Activated naive CD4-positive, alpha-beta T cell treated with anti-CD3 and anti-CD28 coated beads for 36 hours (primary cell): Measurements from ENCODE around the gene PLD3. TPM values are rescaled to one million over a fixed set of nuclear protein-coding genes. Genes with fewer than 3 reads are reported as not detected.

Source experiments
- CTCF ChIA-PET: fragments of 350-600 bp; sonication (Branson Sonifier 250); formaldehyde crosslinking; loops from one replicate; lab custom pipeline; 2021; ENCODE audit warnings: antibody characterized with exemption; lab: Charles Lee
- DNase-seq: peaks from one replicate; pipeline ENCODE4 v3.0.0-alpha.2; 2020
- H3K27ac Mint-ChIP-seq: one replicate; pipeline ENCODE4 v1.8.0; 2021; ENCODE audit warnings: mild to moderate bottlenecking, mixed read lengths
- H3K27me3 Mint-ChIP-seq: one replicate; pipeline ENCODE4 v1.8.0; 2021; ENCODE audit warnings: low read depth, mixed read lengths
- H3K36me3 Mint-ChIP-seq: one replicate; pipeline ENCODE4 v1.8.0; 2021; ENCODE audit warnings: low read depth, mixed read lengths
- H3K4me1 Mint-ChIP-seq: one replicate; pipeline ENCODE4 v1.8.0; 2021; ENCODE audit warnings: low read depth, mixed read lengths
- H3K4me3 Mint-ChIP-seq: one replicate; pipeline ENCODE4 v1.8.0; 2021; ENCODE audit warnings: mild to moderate bottlenecking, moderate library complexity, mixed read lengths
- H3K9me3 Mint-ChIP-seq: one replicate; pipeline ENCODE4 v1.8.0; 2021; ENCODE audit warnings: mixed read lengths
- intact Hi-C: fragments of 100-400 bp; cut with micrococcal nuclease; formaldehyde crosslinking; loops from one replicate; pipeline ENCODE4 v1.15.1; 2023
- total RNA-seq, 2 experiments: library from RNA; stranded (reverse); gene quantifications; one replicate each; pipeline ENCODE4 v1.2.3, GENCODE V29; 2021

PLD3 gene
- total RNA-seq, 2 experiments from 2014 or later, result 57.6 to 58.2 TPM

DNA sequence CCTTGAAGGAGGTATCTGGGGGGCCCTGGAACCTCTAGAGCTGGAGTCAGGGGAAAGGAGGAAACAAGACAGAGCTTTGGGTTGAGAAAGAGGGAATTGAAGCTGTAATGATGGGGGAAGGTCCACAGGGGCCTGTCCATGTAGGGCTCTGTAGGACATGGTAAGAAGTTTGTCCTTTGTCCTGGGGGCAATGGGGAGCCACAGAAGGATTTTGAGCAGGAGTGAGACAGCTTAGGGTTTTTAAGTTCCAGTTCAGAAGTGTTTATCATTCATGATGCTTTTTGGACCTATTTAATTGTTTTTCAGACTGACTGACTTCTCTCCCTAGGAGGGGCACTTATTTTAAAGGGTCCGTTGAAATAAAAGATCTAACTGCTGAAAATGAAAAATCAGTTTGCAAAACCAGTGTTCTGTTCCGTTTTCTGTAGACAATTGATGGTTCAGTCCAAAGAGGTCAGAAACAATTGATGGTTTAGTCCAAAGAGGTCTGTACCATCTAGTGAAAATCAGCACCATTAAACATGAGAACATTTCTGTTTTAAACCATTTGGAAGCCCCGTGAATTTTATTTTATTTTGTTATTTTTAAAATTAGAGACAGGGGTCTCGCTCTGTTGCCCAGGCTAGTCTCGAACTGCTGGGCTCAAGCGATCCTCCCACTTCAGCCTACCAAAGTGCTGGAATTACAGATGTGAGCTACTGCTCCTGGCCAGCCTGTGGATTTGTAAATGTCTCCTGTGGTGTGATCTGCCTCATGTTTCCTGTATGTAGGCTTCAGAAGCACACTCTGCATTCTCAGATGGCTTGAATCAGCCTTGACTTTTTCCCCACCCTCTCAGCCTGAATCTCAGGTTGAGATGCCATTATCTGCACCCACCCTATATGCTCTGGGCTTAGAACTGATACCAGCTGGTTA is 8.4 kb downstream of the PLD3 start:
- CTCF ChIA-PET, result interaction anchor here (0.7 to 1.1 kb wide), 2 partner anchors 51 to 64 kb away, joined by 3 to 11 read pairs; no protein-coding TSS in a partner anchor
- no peaks in the 10 kb centered on the region for H3K27me3 Mint-ChIP-seq
- H3K4me3 Mint-ChIP-seq, result no peak overlapping the region
- no peak overlapping the region for H3K27ac Mint-ChIP-seq
- intact Hi-C loops, result no loop called here
- DNase-seq, result no peak
- peaks cover 4% of the 10 kb centered on the region for H3K36me3 Mint-ChIP-seq
- peaks cover 6% of the 10 kb centered on the region for H3K4me1 Mint-ChIP-seq
- H3K9me3 Mint-ChIP-seq, result no peaks in the 10 kb centered on the region

DNA sequence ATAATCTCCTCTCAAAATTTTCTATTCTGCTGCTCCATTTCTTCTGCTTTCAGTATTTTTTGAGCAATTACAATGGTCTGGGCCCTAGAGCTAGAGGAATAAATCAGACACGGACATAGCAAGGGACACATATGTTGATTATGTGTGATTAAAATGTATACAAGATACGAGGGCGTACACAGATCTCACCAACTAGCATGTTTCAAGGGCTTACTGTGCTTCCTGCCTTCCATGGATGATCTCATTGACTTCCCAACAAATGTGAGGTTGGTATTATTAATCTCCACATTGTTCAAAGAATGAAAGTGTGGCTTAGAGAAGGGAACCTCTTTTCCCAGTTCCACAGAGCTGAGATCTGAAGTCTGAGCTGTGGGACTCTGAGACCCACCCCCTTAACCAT is 9.1 kb downstream of the PLD3 start:
- Mint-ChIP-seq H3K27me3 (no peaks in the 10 kb centered on the region), H3K4me1 (peaks cover 6% of the 10 kb centered on the region), H3K36me3 (peaks cover 4% of the 10 kb centered on the region), H3K27ac (no peak overlapping the region), H3K9me3 (no peaks in the 10 kb centered on the region), H3K4me3 (no peak overlapping the region)
- DNase-seq, result no peak
- CTCF ChIA-PET, result no interaction called here
- intact Hi-C loops, result no loop called here

DNA sequence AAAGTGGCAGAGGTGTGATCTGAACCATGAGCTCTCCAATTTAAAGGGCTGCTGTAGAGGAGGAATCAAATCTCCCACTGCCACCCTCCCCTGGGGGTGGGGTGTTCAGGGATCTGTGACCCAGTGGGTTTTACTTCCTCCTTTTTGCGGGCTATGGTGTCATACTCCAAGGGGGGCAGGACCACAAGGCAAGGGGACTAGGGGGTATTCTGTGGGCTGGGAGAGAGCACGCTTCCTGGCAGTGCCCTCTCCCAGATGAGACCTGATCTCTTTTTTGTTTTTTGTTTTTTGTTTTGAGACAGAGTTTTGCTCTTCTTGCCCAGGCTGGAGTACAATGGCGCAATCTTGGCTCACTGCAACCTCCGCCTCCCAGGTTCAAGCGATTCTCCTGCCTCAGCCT is 10.3 kb downstream of the PLD3 start:
- H3K27ac Mint-ChIP-seq, result no peak overlapping the region
- H3K27me3 Mint-ChIP-seq, result no peaks in the 10 kb centered on the region
- no peaks in the 10 kb centered on the region for H3K9me3 Mint-ChIP-seq
- DNase-seq, result no peak
- no peak overlapping the region for H3K4me3 Mint-ChIP-seq
- peaks cover 9% of the 10 kb centered on the region for H3K4me1 Mint-ChIP-seq
- H3K36me3 Mint-ChIP-seq, result peaks cover 4% of the 10 kb centered on the region
- CTCF ChIA-PET, result no interaction called here
- intact Hi-C loops, result no loop called here

DNA sequence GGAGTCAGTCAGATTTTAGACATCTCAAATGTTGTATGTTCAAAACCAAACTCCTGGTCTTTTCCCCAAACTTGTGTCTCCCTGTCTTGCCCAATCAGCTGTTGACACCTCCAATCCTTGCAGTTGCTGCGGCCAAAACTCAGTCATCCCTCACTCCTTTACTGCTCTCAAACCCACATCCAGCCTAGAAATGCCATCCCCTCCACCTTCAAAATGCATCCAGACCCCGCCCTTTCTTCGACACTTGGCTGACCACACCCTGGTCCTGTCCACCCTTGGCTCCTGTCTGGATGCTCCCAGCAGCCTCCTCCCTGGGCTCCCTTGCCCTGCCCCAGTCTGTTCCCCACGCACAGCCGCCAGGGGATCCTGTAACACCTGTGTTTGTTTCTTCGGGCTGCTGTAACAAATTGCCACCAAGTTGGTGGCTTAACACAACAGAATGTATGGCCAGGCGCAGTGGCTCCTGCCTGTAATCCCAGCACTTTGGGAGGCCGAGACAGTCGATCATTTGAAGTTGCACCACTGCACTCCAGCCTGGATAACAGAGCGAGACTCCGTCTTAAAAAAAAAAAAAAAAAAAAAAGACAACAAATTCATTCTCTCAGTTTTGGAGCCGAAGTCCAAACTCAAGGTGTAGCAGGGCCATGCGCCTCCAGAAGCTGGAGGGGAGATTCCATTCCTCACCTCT is 11.7 kb downstream of the PLD3 start:
- CTCF ChIA-PET, result no interaction called here
- Mint-ChIP-seq H3K36me3 (peaks cover 4% of the 10 kb centered on the region), H3K27ac (no peak overlapping the region), H3K27me3 (no peaks in the 10 kb centered on the region), H3K4me3 (no peak overlapping the region), H3K9me3 (no peaks in the 10 kb centered on the region), H3K4me1 (peaks cover 12% of the 10 kb centered on the region)
- DNase-seq, result no peak
- intact Hi-C loops, result no loop called here

DNA sequence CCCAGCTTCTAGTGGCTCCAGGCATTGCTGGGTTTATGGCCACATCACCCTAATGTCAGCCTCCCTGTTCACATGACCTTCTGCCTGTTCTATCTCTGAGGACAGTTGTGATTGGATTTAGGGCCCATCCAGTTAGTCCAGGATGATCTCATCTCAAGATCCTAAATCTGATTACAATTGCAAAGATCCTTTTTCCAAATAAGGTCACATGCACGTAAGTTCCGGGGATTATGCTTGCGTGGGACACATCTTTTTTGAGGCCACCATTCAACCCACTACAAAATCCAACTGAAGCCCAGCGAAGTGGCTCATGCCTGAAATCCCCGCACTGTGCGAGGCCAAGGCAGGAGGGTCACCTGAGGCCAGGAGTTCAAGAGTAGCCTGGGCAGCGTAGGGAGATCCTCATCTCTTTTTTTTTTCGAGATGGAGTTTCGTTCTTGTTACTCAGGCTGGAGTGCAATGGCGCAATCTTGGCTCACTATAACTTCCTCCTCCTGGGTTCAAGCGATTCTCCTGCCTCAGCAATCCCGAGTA is 12.3 kb downstream of the PLD3 start:
- H3K27ac Mint-ChIP-seq, result no peak overlapping the region
- H3K27me3 Mint-ChIP-seq, result no peaks in the 10 kb centered on the region
- H3K36me3 Mint-ChIP-seq, result peaks cover 4% of the 10 kb centered on the region
- peaks cover 11% of the 10 kb centered on the region for H3K4me1 Mint-ChIP-seq
- no peak overlapping the region for H3K4me3 Mint-ChIP-seq
- no peaks in the 10 kb centered on the region for H3K9me3 Mint-ChIP-seq
- DNase-seq, result no peak
- intact Hi-C loops, result no loop called here
- CTCF ChIA-PET, result no interaction called here

DNA sequence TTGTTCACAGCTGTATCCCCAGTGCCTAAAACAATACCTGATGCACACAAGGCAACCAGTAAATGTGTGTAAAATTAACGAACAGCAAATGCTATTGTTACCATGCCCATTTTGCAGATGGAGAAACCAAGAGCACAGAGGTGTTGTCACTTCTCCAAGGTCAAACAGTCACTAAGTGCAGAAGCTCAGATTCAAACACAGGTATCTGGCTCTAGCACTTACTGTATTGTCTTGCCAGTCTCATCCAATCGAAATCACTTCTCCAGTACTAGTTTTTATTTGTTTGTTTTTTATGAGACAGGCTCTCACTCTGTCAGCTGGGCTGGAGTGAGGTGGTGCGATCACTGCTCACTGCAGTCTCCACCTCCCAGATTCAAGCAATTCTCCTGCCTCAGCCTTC is 13.7 kb downstream of the PLD3 start:
- CTCF ChIA-PET, result no interaction called here
- Mint-ChIP-seq H3K4me1 (peaks cover 7% of the 10 kb centered on the region), H3K4me3 (no peak overlapping the region), H3K9me3 (no peaks in the 10 kb centered on the region), H3K36me3 (peaks cover 1% of the 10 kb centered on the region), H3K27me3 (no peaks in the 10 kb centered on the region), H3K27ac (no peak overlapping the region)
- no peak for DNase-seq
- intact Hi-C loops, result no loop called here

DNA sequence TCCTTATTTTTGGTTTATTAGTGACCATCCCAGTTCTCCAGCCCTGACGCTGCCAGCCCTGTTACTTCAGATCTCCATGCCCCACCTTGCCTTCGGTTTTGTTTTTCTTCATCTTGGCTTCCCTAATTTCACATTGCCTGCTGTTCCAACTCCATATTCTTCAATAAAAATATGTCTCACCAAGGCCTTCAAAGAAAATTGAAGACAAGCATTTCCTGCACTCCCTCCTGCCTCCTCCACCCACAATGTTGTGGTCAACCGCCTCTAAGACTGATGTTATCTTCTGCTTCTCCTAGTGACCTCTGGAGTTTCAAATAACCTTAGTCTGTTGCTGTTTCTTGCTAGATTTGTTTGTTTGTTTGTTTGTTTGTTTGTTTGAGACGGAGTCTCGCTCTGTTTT is 14.6 kb downstream of the PLD3 start:
- Mint-ChIP-seq H3K9me3 (no peaks in the 10 kb centered on the region), H3K27ac (no peak overlapping the region), H3K36me3 (peaks cover 1% of the 10 kb centered on the region), H3K27me3 (no peaks in the 10 kb centered on the region), H3K4me1 (peaks cover 7% of the 10 kb centered on the region), H3K4me3 (no peak overlapping the region)
- intact Hi-C loops, result no loop called here
- DNase-seq, result no peak
- CTCF ChIA-PET, result no interaction called here

DNA sequence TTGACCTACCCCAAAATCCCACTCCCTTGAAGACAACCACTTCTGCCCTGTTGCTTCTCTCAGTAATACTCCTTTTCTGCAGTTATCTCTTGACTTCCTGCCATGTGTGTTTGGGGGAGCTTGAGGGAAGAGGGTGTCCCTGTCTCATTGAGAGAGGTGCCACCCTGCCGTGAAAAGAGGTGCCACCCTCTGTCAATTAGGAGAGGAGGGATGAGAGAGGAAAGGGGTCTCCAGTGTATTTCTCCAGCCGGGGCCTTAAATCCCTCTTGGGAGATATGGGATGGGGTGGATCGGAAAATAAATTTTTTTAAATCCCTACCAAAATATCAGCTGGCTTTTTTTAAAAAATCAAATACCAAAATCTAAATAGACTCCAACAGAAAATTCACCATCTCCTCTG is 16.5 kb downstream of the PLD3 start:
- H3K4me1 Mint-ChIP-seq, result peaks cover 7% of the 10 kb centered on the region
- H3K9me3 Mint-ChIP-seq, result no peaks in the 10 kb centered on the region
- H3K4me3 Mint-ChIP-seq, result no peak overlapping the region
- CTCF ChIA-PET, result interaction anchor here (0.7 kb wide), 1 partner anchor 270 kb away, joined by 3 read pairs; no protein-coding TSS in a partner anchor
- H3K27me3 Mint-ChIP-seq, result no peaks in the 10 kb centered on the region
- no peak for DNase-seq
- no peak overlapping the region for H3K27ac Mint-ChIP-seq
- intact Hi-C loops, result no loop called here
- H3K36me3 Mint-ChIP-seq, result peaks cover under 1% of the 10 kb centered on the region

DNA sequence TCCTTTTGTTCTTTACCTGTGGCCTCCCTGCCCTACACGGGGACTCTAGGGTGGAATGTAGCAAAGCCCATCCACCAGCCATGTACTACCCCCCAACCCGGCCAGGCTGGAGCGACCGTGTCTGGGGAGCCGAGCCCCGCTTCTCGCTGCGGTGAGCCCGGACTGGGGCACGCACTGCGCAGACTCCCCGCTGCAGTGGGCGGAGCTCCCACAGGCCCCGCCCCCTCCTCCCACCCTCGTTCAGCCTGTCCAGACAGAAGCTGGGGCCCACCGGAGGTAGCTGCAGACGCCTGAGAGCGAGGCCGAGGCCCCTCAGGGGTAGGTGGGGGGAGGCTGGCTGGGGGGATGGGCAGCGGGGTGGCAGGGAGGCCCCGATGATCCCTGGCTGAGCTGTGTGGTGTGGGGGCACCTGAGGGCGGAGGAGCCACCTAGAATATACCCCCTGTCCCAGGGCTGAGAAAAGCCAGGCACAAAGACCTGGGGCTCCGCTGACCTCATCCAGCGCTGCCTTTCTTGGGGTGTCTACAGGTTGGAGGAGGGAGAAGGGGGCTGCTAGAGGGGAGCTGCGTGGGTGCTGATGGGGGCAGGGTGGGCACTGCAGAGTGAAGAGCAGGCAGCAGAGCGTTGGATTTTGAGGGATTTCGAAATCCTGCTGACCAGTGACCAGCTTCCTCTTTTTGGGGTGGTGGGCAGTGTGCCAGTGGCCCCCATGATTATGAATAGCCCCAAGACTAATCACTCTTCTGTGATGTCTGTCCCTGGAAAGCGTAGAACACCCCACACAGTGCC is 17.3 kb downstream of the PLD3 start:
- peaks cover 3% of the 10 kb centered on the region for H3K36me3 Mint-ChIP-seq
- intact Hi-C loops, result no loop called here
- no peaks in the 10 kb centered on the region for H3K9me3 Mint-ChIP-seq
- H3K27me3 Mint-ChIP-seq, result no peaks in the 10 kb centered on the region
- H3K4me3 Mint-ChIP-seq, result peak overlapping the region; percentile 47
- no peak overlapping the region for H3K27ac Mint-ChIP-seq
- peaks cover 7% of the 10 kb centered on the region for H3K4me1 Mint-ChIP-seq
- CTCF ChIA-PET, result interaction anchor here (0.7 kb wide), 1 partner anchor 269 kb away, joined by 3 read pairs; no protein-coding TSS in a partner anchor
- DNase-seq, result peak; percentile 37

DNA sequence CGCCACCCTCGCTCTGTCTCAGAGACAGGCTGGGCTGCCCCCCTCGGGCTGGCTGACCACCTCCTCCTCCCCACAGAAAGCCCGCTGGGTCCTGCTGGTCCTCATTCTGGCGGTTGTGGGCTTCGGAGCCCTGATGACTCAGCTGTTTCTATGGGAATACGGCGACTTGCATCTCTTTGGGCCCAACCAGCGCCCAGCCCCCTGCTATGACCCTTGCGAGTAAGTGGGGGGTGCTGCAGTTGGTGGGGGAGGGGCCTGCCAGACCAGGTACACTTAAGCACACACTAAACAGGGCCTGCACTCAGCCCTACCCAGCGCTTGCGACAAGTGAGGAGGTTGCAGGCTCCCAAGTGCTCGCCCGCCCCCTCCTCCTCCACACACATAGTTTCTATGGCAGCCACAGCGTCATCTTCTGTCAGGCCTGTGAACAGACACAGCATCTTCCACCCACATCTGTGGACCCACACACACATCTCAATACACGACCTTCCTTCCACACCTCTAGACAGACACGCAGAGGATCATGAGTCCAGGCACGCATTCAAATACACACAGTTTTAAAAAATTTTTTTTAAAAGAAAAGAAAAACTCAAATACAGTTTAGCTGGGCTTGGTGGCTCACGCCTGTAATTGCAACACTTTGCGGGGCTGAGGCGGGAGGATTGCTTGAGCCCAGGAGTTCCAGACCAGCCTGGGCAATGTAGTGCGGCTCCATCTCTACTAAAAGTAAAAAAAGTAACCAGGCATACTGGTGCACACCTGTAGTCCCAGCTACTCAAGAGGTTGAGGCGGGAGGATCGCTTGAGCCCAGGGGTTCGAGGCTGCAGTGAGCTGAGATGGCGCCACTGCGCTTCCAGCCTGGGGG is 18.4 kb downstream of the PLD3 start:
- H3K27ac Mint-ChIP-seq, result no peak overlapping the region
- H3K36me3 Mint-ChIP-seq, result peaks cover 3% of the 10 kb centered on the region
- CTCF ChIA-PET, result interaction anchor here (1.4 kb wide), 1 partner anchor 61 kb away, joined by 4 read pairs; no protein-coding TSS in a partner anchor

More for the DNA sequence above, 18.4 kb downstream of the PLD3 start:
- Mint-ChIP-seq H3K27me3 (no peaks in the 10 kb centered on the region), H3K9me3 (no peaks in the 10 kb centered on the region), H3K4me3 (no peak overlapping the region), H3K4me1 (peaks cover 7% of the 10 kb centered on the region)
- intact Hi-C loops, result no loop called here
- DNase-seq, result no peak
